Stimulated activated naive CD8-positive, alpha-beta T cell treated with anti-CD3 and anti-CD28 coated beads, Interleukin-15, Interleukin-2, amounts not matched to agents 100 ng/mL and 50 ng/mL, for 24 hours (primary cell): Measurements from ENCODE around the gene ARL2.
"Not testable (repeated sequence)": the region's sequence is repeated elsewhere in the genome, so short reads cannot be mapped to it uniquely, and the experiment has no call there.

Source experiments
- H3K27ac Mint-ChIP-seq: one replicate; pipeline ENCODE4 v1.8.0; 2021; ENCODE audit warnings: mild to moderate bottlenecking, mixed read lengths
- H3K27me3 Mint-ChIP-seq: one replicate; pipeline ENCODE4 v1.8.0; 2021; ENCODE audit warnings: mixed read lengths
- H3K36me3 Mint-ChIP-seq: one replicate; pipeline ENCODE4 v1.8.0; 2021; ENCODE audit warnings: low read depth, mixed read lengths
- H3K4me1 Mint-ChIP-seq: one replicate; pipeline ENCODE4 v1.8.0; 2021; ENCODE audit warnings: low read depth, mixed read lengths
- H3K4me3 Mint-ChIP-seq: one replicate; pipeline ENCODE4 v1.8.0; 2021; ENCODE audit warnings: mild to moderate bottlenecking, mixed read lengths
- H3K9me3 Mint-ChIP-seq: one replicate; pipeline ENCODE4 v1.8.0; 2021; ENCODE audit warnings: mixed read lengths

ARL2 gene

DNA sequence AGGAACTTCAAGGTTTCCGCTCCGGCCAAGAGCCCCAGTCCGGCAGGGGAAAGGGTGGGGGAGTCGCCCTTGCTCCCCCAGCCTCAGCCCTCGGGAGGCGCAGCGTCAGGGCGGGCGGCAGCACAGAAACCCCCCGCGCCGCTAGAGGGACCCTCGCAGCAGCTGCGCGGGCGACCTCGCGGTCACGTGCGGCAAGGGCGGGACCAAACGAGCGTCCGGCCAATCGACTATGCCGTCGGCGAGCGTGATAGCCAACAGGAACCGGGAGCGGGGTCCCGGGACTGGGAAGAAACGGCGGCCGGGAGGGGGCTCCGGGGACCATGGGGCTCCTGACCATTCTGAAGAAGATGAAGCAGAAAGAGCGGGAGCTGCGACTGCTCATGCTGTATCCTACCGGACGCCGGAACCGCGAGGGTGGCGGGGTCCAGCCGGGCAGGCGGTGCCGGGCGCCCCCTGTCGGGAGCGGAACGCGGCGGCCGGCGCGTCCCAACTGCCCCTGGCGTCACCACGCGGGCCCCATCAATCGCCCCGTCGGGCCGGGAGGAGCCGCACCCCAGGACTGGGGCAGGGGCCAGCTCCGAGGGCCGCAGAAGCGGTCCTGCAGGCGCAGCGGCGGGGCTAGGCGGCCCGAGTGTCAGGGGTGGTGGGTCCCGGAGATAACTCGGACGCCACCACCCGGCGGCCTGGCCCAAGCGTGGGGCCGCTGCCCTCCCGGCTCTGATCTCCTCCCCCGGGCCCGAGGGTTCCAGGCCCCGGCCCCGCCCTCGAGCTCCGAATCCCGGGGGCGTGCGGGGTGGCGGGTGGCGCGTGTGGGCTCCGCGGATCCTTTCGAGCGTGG, at the start of gene ARL2:
Gene ARL2 (plus strand): TSS at position 273 of the 838 bp plus-strand sequence. CDS start 48 bp downstream, at position 321.
- Mint-ChIP-seq H3K4me1 (peaks cover 30% of the 10 kb centered on the region), H3K4me3 (peak within 1 kb of the TSS; percentile 87), H3K27ac (peak within 1 kb of the TSS; percentile 94), H3K27me3 (no peaks in the 10 kb centered on the region), H3K9me3 (no peaks in the 10 kb centered on the region), H3K36me3 (peaks cover 20% of the 10 kb centered on the region)

DNA sequence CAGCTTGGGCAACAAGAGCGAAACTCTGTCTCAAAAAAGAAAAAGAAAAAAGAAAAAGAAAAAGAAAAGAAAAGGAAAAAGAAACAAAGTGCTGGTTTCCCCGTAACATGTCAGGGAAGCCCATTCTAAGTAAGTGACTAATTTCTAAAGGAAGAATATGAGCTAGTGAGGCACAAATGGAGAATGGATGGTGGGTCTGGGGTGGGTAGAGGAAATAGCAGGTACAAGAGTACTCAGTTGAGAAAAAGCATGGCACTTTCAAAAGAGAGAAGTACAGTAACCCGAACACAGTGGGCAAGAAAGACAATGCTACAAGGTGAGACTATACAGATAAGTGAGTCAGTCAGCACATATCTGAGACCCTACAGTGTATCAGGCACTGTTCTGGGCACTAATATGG, 46.6 kb upstream of the ARL2 start:
- H3K4me1 Mint-ChIP-seq = peaks cover 42% of the 10 kb centered on the region
- H3K36me3 Mint-ChIP-seq = peaks cover 4% of the 10 kb centered on the region
- no peak overlapping the region for H3K4me3 Mint-ChIP-seq
- peak overlapping the region; percentile 64 for H3K27ac Mint-ChIP-seq
- no peaks in the 10 kb centered on the region for H3K9me3 Mint-ChIP-seq
- peaks cover 10% of the 10 kb centered on the region for H3K27me3 Mint-ChIP-seq

DNA sequence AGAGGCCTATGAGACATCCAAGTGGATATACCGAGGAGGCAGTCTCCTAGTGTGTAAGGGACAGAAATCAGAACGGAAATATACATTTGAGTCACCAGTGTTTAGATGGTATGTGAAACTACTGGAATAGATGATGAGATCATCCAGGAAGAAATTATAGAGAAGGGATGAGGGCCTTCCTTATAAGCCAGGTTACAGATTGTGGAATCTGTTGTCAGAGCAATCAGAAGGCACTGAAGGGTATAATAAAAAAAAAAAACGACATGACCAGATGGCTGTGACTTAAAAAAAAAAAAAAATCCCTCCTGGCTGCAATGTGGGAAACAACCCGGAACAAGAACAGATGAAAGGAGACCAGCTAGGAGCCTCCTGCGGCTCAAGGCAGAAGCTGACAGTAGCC, 44.8 kb upstream of the ARL2 start:
- Mint-ChIP-seq H3K27me3 (peaks cover 9% of the 10 kb centered on the region), H3K4me3 (no peak overlapping the region), H3K4me1 (peaks cover 43% of the 10 kb centered on the region), H3K36me3 (peaks cover 4% of the 10 kb centered on the region), H3K27ac (peak overlapping the region; percentile 64), H3K9me3 (no peaks in the 10 kb centered on the region)

DNA sequence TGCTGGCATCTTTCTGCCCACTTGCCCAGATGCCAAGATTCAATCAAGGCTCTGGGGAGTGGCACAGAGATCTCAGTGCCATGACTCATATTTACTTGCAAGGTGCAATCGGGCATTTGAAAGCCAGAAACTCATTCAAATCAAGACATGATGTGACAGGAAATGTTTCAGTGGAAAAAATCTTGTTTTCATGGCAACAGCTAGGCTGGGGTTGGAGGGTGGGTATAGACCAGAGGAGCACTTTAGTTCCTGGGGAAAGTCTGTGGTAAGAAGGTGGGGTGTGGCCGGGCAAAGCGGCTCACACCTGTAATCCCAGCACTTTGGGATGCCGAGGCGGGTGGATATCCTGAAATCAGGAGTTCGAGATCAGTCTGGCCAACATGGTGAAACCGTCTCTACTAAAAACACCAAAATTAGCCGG, 43.2 kb upstream of the ARL2 start:
- H3K36me3 Mint-ChIP-seq = peaks cover 4% of the 10 kb centered on the region
- H3K27ac Mint-ChIP-seq = peak overlapping the region; percentile 86
- no peaks in the 10 kb centered on the region for H3K9me3 Mint-ChIP-seq
- H3K4me3 Mint-ChIP-seq = peak overlapping the region; percentile 61
- H3K27me3 Mint-ChIP-seq = peaks cover 7% of the 10 kb centered on the region
- peaks cover 43% of the 10 kb centered on the region for H3K4me1 Mint-ChIP-seq

DNA sequence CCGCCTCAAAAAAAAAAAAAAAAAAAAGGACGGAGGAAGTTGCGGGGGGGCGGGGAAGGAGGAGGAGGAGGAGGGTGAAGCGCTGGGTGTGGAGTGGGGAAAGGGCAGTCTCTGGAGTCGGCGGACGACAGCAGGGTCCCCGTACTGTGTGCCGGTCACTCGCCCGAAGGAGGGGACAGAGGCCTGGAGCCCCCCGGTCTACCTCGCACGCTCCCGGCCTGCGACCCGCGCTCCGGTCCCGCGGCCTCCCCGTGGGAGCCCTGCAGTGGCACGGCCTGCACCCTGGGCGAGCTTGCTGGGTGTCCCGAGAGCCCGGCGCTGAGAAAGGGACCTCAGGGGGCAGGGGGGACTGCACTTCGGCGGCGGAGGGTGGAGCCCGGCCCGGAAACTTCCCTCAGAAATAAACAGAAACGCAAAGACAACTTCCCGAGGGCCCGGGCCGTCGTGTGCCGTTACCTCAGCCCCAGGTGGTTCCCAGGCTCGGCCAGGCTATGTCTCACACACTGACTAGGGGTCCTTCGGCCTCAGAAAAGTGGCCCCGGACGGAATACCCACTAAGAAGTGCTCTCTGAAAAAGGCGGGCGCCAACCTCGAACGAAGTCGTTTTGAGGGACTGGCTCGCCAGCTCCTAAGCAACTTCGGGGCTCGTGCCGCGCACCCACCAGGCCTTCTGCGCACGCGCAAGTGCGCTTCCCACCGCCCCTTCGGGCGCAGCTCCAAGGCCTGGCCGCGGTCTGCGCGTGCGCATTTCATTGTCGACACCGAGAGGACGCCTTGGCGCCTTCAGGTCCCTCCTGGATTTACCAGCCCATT, 42.3 kb upstream of the ARL2 start, which contains the start of gene MAJIN:
Gene MAJIN (minus strand): TSS at position 688 of the 813 bp plus-strand sequence. CDS start 12,703 bp downstream, outside the sequence.
- H3K27me3 Mint-ChIP-seq = peaks cover 7% of the 10 kb centered on the region
- H3K4me3 Mint-ChIP-seq = peak within 1 kb of the TSS; percentile 61
- peaks cover 43% of the 10 kb centered on the region for H3K4me1 Mint-ChIP-seq
- H3K36me3 Mint-ChIP-seq = peaks cover 4% of the 10 kb centered on the region
- peak within 1 kb of the TSS; percentile 86 for H3K27ac Mint-ChIP-seq
- H3K9me3 Mint-ChIP-seq = no peaks in the 10 kb centered on the region

DNA sequence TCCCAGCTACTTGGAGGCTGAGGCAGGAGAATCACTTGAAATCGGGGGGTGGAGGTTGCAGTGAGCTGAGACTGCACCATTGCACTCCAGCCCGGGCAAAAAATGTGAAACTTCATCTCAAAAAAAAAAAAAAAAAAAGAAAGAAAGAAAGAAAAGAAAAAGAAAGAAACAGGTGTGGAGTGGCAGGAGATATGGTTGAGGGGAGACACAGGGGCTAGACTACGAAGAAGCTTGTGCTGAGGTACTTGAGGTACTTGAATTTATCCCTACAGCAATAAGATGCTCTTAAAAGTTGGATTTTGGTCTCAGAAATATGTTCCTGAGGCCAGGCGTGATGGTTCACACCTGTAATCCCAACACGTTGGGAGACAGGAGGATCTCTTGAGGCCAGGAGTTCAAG, 39.8 kb upstream of the ARL2 start:
- Mint-ChIP-seq H3K4me1 (peaks cover 27% of the 10 kb centered on the region), H3K36me3 (peaks cover 4% of the 10 kb centered on the region), H3K4me3 (no peak overlapping the region), H3K27me3 (peaks cover 4% of the 10 kb centered on the region), H3K9me3 (no peaks in the 10 kb centered on the region), H3K27ac (no peak overlapping the region)

DNA sequence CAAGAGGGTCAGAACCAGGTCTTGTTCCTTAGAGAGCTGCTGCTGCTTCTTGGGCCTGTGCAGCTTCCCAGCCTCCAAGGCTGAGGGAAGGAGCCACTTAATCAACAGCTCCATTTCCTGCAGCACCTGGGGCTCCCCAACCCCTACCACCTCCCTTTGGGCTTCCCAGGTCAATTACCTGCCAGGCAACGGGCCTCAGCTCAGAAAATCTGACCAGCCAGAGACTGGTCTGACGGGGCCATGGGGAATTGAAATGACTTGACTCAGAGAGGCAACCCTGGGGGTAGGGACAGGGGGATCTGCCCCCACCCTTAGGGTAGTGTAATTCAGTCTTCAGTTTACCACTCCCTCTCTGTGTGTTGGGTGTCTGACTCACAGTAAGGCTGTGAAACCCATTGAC, 37.3 kb upstream of the ARL2 start:
- Mint-ChIP-seq H3K4me3 (no peak overlapping the region), H3K4me1 (peaks cover 10% of the 10 kb centered on the region), H3K36me3 (no peaks in the 10 kb centered on the region), H3K27ac (no peak overlapping the region), H3K9me3 (no peaks in the 10 kb centered on the region), H3K27me3 (peaks cover 4% of the 10 kb centered on the region)

DNA sequence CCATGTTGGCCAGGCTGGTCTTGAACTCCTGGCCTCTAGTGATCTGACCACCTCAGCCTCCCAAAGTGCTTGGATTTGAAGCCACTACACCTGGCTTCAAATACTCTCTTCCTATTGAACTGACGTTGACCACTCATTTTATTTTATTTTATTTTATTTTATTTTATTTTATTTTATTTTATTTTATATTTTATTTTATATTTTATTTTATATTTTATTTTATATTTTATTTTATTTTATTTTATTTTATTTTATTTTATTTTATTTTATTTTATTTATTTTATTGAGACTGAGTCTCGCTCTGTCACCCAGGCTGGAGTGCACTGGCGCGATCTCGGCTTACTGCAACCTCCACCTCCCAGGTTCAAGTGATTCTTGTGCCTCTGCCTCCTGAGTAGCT, 30.6 kb upstream of the ARL2 start:
- not testable (repeated sequence) for H3K4me1 Mint-ChIP-seq, H3K4me3 Mint-ChIP-seq, H3K27me3 Mint-ChIP-seq, H3K36me3 Mint-ChIP-seq, H3K9me3 Mint-ChIP-seq, H3K27ac Mint-ChIP-seq

DNA sequence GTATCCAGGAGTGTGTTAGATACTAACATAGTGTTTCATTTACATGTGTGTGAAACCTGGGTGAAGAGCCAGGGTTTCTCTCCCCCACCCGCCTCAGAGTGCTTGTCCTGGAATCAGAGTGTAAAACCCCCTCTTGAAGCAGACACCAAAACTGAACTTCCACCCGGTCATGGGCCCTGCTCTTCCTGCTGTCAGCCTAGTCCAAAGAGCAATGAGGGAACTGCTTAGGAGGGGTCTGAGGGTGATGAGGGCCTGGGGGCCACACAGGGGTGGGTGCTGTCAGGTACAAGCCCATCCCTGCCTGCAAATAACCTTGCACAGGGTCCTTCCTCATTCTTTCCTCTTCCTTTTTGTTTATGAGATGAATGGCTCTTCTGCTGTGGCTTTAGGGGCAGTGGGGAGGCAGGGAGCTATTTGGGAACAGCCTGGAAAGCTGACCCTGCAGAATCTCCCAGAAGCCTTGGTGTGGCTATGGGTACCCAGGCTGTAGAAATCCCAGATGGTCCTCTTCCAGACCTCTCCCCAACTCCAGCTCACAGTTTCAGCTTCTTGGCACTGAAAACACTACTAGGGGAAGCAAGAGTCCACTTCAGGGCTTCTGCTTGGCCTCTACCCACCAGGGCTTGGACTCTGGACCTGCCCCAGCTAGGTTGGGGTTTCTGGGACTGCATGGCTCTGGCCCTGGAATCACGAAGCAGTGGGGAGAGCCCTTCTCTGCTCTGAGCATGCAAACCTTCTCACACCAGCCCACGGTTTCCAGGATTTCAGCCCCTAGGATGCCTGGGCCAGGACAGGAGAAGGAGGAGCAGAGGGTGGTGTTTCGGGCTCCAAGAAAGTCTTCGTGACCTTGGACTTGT, 25.7 kb upstream of the ARL2 start:
- H3K9me3 Mint-ChIP-seq = no peaks in the 10 kb centered on the region
- H3K27me3 Mint-ChIP-seq = peaks cover 4% of the 10 kb centered on the region
- no peaks in the 10 kb centered on the region for H3K36me3 Mint-ChIP-seq
- no peak overlapping the region for H3K4me3 Mint-ChIP-seq
- peaks cover 15% of the 10 kb centered on the region for H3K4me1 Mint-ChIP-seq
- H3K27ac Mint-ChIP-seq = no peak overlapping the region

DNA sequence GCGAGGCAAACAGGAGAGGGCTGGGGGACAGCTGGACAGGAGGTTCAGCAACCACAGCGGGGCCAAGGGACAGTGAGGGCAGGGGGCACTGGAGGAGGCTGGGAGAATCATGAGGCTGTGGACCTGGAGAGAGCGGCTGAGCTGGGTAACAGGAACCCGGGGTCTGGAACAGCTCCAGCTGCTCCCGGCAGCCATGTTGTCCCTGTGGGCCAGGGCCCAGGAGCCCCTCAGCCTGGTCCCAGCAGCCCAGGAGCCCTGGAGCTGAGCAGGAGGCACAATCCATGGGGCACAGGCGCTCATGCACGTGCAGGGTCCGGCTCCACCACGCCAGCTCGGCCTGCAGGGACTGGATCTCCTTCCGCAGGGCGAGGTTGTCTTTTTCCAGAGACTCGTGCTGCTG, 24.5 kb upstream of the ARL2 start:
- Mint-ChIP-seq H3K4me1 (peaks cover 15% of the 10 kb centered on the region), H3K4me3 (no peak overlapping the region), H3K36me3 (no peaks in the 10 kb centered on the region), H3K27me3 (peaks cover 4% of the 10 kb centered on the region), H3K9me3 (no peaks in the 10 kb centered on the region), H3K27ac (no peak overlapping the region)

DNA sequence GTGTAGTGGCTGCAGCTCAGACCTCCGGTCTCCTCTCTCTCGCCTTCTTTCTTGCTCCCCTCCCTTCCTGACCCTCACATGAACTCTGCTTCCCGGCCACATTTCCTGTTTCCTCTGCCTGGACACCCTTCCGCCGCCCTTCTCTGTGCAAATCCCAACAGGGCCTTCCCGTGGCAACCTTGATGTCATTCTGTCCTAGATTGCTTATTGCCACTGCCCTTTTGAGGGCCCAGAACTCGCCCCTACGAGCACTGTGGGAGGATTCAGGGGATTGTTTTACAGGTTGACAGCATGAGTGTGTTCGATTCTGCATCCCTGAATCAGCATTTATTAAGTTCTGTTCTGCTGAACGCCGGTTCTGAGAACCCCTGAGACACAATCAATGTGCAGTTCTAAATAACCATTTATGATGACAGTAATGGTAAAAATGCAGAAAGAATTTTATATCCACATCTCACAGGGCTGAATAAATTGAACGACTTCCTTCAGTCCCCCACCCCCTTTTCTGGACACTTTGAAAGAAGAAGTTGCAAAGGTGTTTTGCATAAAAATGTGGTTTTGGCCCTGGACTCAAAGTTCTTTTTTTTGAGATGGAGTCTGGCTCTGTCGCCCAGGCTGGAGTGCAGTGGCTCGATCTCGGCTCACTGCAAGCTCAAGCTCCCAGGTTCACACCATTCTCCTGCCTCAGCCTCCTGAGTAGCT, 23.6 kb upstream of the ARL2 start:
- Mint-ChIP-seq H3K36me3 (no peaks in the 10 kb centered on the region), H3K27me3 (no peaks in the 10 kb centered on the region), H3K4me1 (peaks cover 11% of the 10 kb centered on the region), H3K4me3 (no peak overlapping the region), H3K9me3 (no peaks in the 10 kb centered on the region), H3K27ac (no peak overlapping the region)

DNA sequence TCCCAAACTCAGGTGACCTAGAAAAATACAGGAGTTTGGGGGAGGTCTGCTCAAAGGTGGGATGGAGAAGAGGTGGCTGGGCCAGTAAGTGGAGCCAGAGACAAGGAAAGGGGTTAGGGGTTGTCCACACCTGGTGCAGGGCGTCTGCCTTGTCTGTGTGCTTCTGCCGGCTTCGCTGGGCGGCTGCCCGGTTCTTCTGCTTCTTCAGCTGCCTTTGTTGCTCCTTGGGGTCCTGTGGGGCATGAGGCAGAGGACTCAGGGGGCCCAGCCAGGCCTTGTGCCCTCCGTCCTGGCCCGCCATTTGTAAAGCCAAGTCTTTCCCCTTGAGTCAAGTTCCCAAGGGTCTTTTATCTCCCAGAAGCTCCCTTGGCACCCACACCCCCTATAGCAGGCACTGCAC, 19.6 kb upstream of the ARL2 start:
- no peaks in the 10 kb centered on the region for H3K27me3 Mint-ChIP-seq
- no peaks in the 10 kb centered on the region for H3K9me3 Mint-ChIP-seq
- no peak overlapping the region for H3K4me3 Mint-ChIP-seq
- no peaks in the 10 kb centered on the region for H3K36me3 Mint-ChIP-seq
- H3K4me1 Mint-ChIP-seq = peaks cover 29% of the 10 kb centered on the region
- H3K27ac Mint-ChIP-seq = no peak overlapping the region

DNA sequence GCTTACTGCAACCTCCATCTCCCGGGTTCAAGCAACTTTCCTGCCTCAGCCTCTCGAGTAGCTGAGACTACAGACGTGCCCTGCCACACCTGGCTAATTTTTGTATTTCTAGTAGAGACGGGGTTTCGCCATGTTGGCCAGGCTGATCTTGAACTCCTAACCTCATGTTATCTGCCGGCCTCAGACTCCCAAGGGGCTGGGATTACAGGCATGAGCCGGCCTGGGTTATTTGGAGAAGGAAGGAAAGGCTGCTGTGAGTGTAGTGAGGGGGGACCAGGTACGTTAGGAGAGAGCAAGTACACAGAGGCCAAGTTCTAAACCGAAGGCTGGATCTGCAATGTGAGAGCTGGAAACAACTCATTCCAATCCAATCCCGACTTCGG, 17.6 kb upstream of the ARL2 start:
- no peak overlapping the region for H3K27ac Mint-ChIP-seq
- no peaks in the 10 kb centered on the region for H3K36me3 Mint-ChIP-seq
- peaks cover 21% of the 10 kb centered on the region for H3K4me1 Mint-ChIP-seq
- H3K27me3 Mint-ChIP-seq = no peaks in the 10 kb centered on the region
- no peaks in the 10 kb centered on the region for H3K9me3 Mint-ChIP-seq
- peak overlapping the region; percentile 66 for H3K4me3 Mint-ChIP-seq

DNA sequence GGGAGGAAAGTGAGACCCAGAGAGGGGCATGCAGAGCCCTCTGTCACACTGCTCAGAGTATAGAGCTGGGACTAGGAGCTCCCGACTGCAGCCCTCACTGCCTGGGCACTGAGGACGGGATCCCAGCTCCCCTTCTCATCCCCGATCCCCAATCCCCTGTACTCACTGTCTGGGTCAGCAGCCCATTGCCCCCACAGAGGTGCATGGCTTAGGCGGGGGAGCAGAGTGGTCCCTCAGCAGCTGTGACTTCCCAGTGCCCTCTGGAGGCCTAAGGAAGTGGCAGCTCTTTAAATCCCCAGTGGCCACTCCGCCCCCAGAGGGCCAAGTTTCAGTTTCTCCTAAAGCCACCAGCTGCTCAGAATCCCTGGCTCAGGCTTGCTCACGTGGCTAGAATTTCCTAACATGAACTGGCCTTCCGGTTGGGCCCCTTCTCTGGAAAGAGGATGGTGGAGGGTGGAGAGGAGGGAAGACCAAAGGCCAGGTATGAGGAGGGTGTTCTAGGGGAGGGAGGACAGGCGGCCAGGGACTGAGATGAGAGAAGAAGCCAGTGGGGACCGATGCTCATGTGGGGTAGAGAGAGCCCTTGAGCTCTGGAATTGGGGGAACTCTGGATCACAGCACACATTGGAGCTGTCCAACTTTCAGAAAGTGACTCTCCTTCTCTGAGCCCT, 17.1 kb upstream of the ARL2 start, which contains the start of gene BATF2:
Gene BATF2 (minus strand): TSS at position 262 of the 671 bp plus-strand sequence. CDS start 57 bp downstream, at position 205.
- Mint-ChIP-seq H3K27me3 (no peaks in the 10 kb centered on the region), H3K4me3 (peak within 1 kb of the TSS; percentile 66), H3K4me1 (peaks cover 21% of the 10 kb centered on the region), H3K27ac (no peak within 1 kb of the TSS), H3K9me3 (no peaks in the 10 kb centered on the region), H3K36me3 (no peaks in the 10 kb centered on the region)
